Lower lobe of right lung (tissue), 2 donors: Measurements from ENCODE around the gene MAN2B2. TPM values are rescaled to one million over a fixed set of nuclear protein-coding genes. Genes with fewer than 3 reads are reported as not detected.

Source experiments
- ATAC-seq, 2 donors: fragments of 200-7000 bp; cut with Tn5 transposase; one replicate each; pipeline ENCODE4 v1.9.1; 2020 to 2022; ENCODE audit warnings: mild to moderate bottlenecking in 2 of 2, moderate library complexity in 2 of 2
- DNase-seq: peaks from one replicate; pipeline ENCODE4 v3.0.0-alpha.2; 2020
- H3K27ac ChIP-seq: fragments of 200-600 bp; one replicate; pipeline ENCODE4 v1.8.0; 2022
- H3K27me3 ChIP-seq: fragments of 200-600 bp; one replicate; pipeline ENCODE4 v1.8.0; 2022; ENCODE audit warnings: low read depth
- H3K36me3 ChIP-seq: fragments of 200-600 bp; one replicate; pipeline ENCODE4 v1.8.0; 2022; ENCODE audit warnings: mild to moderate bottlenecking
- H3K4me1 ChIP-seq: fragments of 200-600 bp; one replicate; pipeline ENCODE4 v1.8.0; 2022
- H3K4me3 ChIP-seq: fragments of 200-600 bp; one replicate; pipeline ENCODE4 v1.8.0; 2022; ENCODE audit warnings: mild to moderate bottlenecking
- H3K9me3 ChIP-seq: fragments of 200-600 bp; one replicate; pipeline ENCODE4 v1.8.0; 2022
- CTCF ChIP-seq: fragments of 200-600 bp; IDR thresholded peaks from one replicate; pipeline ENCODE4 v1.8.0; 2022; ENCODE audit warnings: antibody characterized with exemption, mild to moderate bottlenecking
- intact Hi-C: fragments of 100-400 bp; cut with DNase I; formaldehyde crosslinking; loops from one replicate; pipeline ENCODE4 v1.11.0; 2022
- total RNA-seq: library from RNA; stranded (reverse); fragmentation: NEBNext Ultra II Directional; extraction: Animal tissue kit (Norgen Biotek cat#: 25700); gene quantifications from one replicate; pipeline ENCODE4 v1.2.1, GENCODE V29; 2021
- donor health status: DM: no; HTN: yes; CAD: no; lungs with severe emphysema.

Gene MAN2B2
- total RNA-seq, 1 donor from 2014 or later = 41.2 TPM

DNA sequence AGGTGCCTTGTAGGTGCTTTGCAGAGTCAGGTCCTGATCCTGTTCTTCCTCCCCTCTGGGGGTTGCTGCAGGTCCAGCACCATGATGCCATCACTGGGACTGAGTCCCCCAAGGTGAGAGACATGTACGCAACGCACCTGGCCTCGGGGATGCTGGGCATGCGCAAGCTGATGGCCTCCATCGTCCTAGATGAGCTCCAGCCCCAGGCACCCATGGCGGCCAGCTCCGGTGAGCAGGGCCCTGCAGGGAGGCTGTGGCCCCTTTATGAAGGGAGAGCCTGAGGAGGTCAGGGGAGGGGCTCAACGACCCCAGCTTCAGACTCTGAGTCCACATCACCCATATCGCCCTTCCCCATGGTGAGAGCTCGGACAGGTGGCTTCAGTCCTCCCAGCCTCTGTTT lies 23.1 kb downstream of the MAN2B2 start:
- Histone ChIP-seq H3K27ac (no peak overlapping the region), H3K4me3 (no peak overlapping the region), H3K27me3 (no peaks in the 10 kb centered on the region), H3K36me3 (peaks cover 69% of the 10 kb centered on the region), H3K4me1 (no peaks in the 10 kb centered on the region), H3K9me3 (no peaks in the 10 kb centered on the region)
- intact Hi-C loops = no loop called here
- DNase-seq (no peak), ATAC-seq (no peak)
- TF ChIP-seq CTCF = no peak

GRCh38 chr4:6598641-6599040 lies 23.7 kb downstream of the MAN2B2 start:
- Histone ChIP-seq H3K4me3 (no peak overlapping the region), H3K4me1 (no peaks in the 10 kb centered on the region), H3K36me3 (peaks cover 64% of the 10 kb centered on the region), H3K9me3 (no peaks in the 10 kb centered on the region), H3K27ac (no peak overlapping the region), H3K27me3 (no peaks in the 10 kb centered on the region)
- intact Hi-C loops = no loop called here
- TF ChIP-seq CTCF = no peak
- DNase-seq (no peak), ATAC-seq (no peak)

- Histone ChIP-seq H3K27me3 (no peaks in the 10 kb centered on the region), H3K4me1 (no peaks in the 10 kb centered on the region), H3K27ac (no peak overlapping the region), H3K9me3 (peaks cover 10% of the 10 kb centered on the region), H3K4me3 (no peak overlapping the region), H3K36me3 (peaks cover 66% of the 10 kb centered on the region)
- DNase-seq = no peak
- intact Hi-C loops = no loop called here
- no peak for ATAC-seq
- no peak for TF ChIP-seq CTCF
Measured at GRCh38 chr4:6601661-6602250, 26.8 kb downstream of the MAN2B2 start.

- no peaks in the 10 kb centered on the region for H3K4me1 ChIP-seq
- peaks cover 67% of the 10 kb centered on the region for H3K36me3 ChIP-seq
- no peak for TF ChIP-seq CTCF
- H3K9me3 ChIP-seq = peaks cover 10% of the 10 kb centered on the region
- no peaks in the 10 kb centered on the region for H3K27me3 ChIP-seq
- DNase-seq (no peak), ATAC-seq (no peak)
- intact Hi-C loops = no loop called here
- no peak overlapping the region for H3K4me3 ChIP-seq
- H3K27ac ChIP-seq = no peak overlapping the region
Measured at GRCh38 chr4:6602289-6602688, 27.3 kb downstream of the MAN2B2 start.

- TF ChIP-seq CTCF = no peak
- H3K9me3 ChIP-seq = peaks cover 10% of the 10 kb centered on the region
- H3K27me3 ChIP-seq = no peaks in the 10 kb centered on the region
- H3K4me1 ChIP-seq = no peaks in the 10 kb centered on the region
- ATAC-seq = no peak
- intact Hi-C loops = no loop called here
- H3K36me3 ChIP-seq = peaks cover 68% of the 10 kb centered on the region
- no peak for DNase-seq
- no peak overlapping the region for H3K27ac ChIP-seq
- no peak overlapping the region for H3K4me3 ChIP-seq
Measured at GRCh38 chr4:6603128-6603527, 28.1 kb downstream of the MAN2B2 start.
